ENCODE results near the gene SDHA. TPM values are rescaled to one million over a fixed set of nuclear protein-coding genes. Genes with fewer than 3 reads are reported as not detected.
"Not testable (repeated sequence)": the region's sequence is repeated elsewhere in the genome, so short reads cannot be mapped to it uniquely, and the experiment has no call there.

Gene SDHA
- polyA plus RNA-seq, 3 donors: 55.0 to 98.0 (median 91.5) TPM

DNA sequence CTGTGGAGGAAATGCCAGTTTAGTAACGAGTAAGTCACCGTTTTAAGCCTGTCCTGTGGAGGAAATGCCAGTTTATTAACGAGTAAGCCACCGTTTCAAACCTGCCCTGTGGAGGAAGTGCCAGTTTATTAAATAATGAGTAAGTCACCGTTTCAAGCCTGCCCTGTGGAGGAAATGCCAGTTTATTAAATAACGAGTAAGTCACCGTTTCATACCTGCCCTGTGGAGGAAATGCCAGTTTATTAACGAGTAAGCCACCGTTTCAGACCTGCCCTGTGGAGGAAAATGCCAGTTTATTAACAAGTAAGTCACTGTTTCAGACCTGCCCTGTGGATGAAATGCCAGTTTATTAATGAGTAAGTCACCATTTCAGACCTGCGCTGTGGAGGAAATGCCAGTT lies 34.4 kb downstream of the SDHA start:
- Mint-ChIP-seq H3K9me3 (peaks cover 5 to 10% (median 7%) of the 10 kb centered on the region in 7 donors), H3K27ac (peak overlapping the region in 1 of 7 donors; percentile 34), H3K4me3 (no peak overlapping the region), H3K4me1 (no peaks in the 10 kb centered on the region), H3K36me3 (peaks cover 78 to 92% of the 10 kb centered on the region in 2 donors), H3K27me3 (ENCODE audit: low read depth in 3 of 3) (no peaks in the 10 kb centered on the region)
- no peak overlapping the region for H3K4me3 ChIP-seq (replicated peaks in 1 of 3; ENCODE audit: low read depth in 2 of 3, low read length in 3 of 3)
- H3K36me3 ChIP-seq (replicated peaks in 1 of 2; ENCODE audit: control insufficient read depth in 1 of 2, insufficient read depth in 2 of 2, low read length in 2 of 2): peaks cover 57 to 89% of the 10 kb centered on the region in 2 donors
- no peak for DNase-seq
- H3K79me2 ChIP-seq (ENCODE audit: insufficient read depth, low read length): no peaks in the 10 kb centered on the region
- no peak overlapping the region for H3K9ac ChIP-seq (ENCODE audit: insufficient read depth, low read length, poor library complexity, severe bottlenecking)
- TF ChIP-seq, protein P1, sequence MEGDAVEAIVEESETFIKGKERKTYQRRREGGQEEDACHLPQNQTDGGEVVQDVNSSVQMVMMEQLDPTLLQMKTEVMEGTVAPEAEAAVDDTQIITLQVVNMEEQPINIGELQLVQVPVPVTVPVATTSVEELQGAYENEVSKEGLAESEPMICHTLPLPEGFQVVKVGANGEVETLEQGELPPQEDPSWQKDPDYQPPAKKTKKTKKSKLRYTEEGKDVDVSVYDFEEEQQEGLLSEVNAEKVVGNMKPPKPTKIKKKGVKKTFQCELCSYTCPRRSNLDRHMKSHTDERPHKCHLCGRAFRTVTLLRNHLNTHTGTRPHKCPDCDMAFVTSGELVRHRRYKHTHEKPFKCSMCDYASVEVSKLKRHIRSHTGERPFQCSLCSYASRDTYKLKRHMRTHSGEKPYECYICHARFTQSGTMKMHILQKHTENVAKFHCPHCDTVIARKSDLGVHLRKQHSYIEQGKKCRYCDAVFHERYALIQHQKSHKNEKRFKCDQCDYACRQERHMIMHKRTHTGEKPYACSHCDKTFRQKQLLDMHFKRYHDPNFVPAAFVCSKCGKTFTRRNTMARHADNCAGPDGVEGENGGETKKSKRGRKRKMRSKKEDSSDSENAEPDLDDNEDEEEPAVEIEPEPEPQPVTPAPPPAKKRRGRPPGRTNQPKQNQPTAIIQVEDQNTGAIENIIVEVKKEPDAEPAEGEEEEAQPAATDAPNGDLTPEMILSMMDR (IDR thresholded peaks at IDR 0.05): no peak
- H3K4me2 ChIP-seq (replicated peaks; ENCODE audit: extremely low read depth, low read length, poor library complexity, severe bottlenecking): no peak overlapping the region
- H3K27ac ChIP-seq (ENCODE audit: low read depth in 1 of 2, low read length in 2 of 2): no peak overlapping the region
- peaks cover 0 to 7% of the 10 kb centered on the region in 2 donors for H3K9me3 ChIP-seq (replicated peaks in 1 of 2; ENCODE audit: control insufficient read depth in 1 of 2, insufficient read depth in 1 of 2, low read length in 2 of 2)
- no peaks in the 10 kb centered on the region for H4K20me1 ChIP-seq (ENCODE audit: insufficient read depth, low read length)
- WGBS (ENCODE audit: insufficient coverage): 23% methylated on average over 10 of the region's 10 CpGs
- H3K27me3 ChIP-seq (ENCODE audit: control insufficient read depth in 2 of 2, insufficient read depth in 2 of 2, low read length in 2 of 2): no peaks in the 10 kb centered on the region
- H2AFZ ChIP-seq (ENCODE audit: insufficient read depth, low read depth, low read length, poor library complexity, severe bottlenecking): no peak overlapping the region
- no peaks in the 10 kb centered on the region for H3K4me1 ChIP-seq (ENCODE audit: control insufficient read depth in 1 of 2, insufficient read depth in 2 of 2, low read length in 2 of 2)
- intact Hi-C loops (cut with micrococcal nuclease): no loop called here

DNA sequence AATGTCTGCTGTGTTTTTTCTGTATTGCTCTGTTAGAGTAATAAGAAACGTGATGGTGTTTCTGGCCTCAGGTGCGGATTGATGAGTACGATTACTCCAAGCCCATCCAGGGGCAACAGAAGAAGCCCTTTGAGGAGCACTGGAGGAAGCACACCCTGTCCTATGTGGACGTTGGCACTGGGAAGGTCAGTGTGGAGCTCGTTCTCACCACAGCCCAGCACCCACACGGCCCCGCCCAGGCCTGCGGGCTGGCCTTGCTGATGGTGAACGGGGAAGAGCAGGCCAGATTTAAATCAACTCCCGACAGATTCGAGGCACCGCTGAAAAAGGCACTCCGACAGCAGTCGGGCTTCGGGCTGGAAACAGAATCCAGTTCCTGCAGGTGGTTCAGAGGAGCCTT lies 36.2 kb downstream of the SDHA start:
- Mint-ChIP-seq H3K36me3 (peaks cover 70 to 83% of the 10 kb centered on the region in 2 donors), H3K9me3 (peaks cover 12 to 19% (median 16%) of the 10 kb centered on the region in 7 donors), H3K27ac (peak overlapping the region in 1 of 7 donors; percentile 40)
- Histone ChIP-seq H3K9me3 (replicated peaks in 1 of 2; ENCODE audit: control insufficient read depth in 1 of 2, insufficient read depth in 1 of 2, low read length in 2 of 2) (peaks cover 6 to 14% of the 10 kb centered on the region in 2 donors), H3K36me3 (replicated peaks in 1 of 2; ENCODE audit: control insufficient read depth in 1 of 2, insufficient read depth in 2 of 2, low read length in 2 of 2) (peaks cover 47 to 80% of the 10 kb centered on the region in 2 donors)
- H3K27me3 Mint-ChIP-seq (ENCODE audit: low read depth in 3 of 3); H3K9ac ChIP-seq (ENCODE audit: insufficient read depth, low read length, poor library complexity, severe bottlenecking); H3K4me3 Mint-ChIP-seq; H4K20me1 ChIP-seq (ENCODE audit: insufficient read depth, low read length); H3K4me3 ChIP-seq (replicated peaks in 1 of 3; ENCODE audit: low read depth in 2 of 3, low read length in 3 of 3); DNase-seq; H3K27me3 ChIP-seq (ENCODE audit: control insufficient read depth in 2 of 2, insufficient read depth in 2 of 2, low read length in 2 of 2); H3K4me1 ChIP-seq (ENCODE audit: control insufficient read depth in 1 of 2, insufficient read depth in 2 of 2, low read length in 2 of 2); H3K27ac ChIP-seq (ENCODE audit: low read depth in 1 of 2, low read length in 2 of 2); H3K4me1 Mint-ChIP-seq; H3K79me2 ChIP-seq (ENCODE audit: insufficient read depth, low read length); H2AFZ ChIP-seq (ENCODE audit: insufficient read depth, low read depth, low read length, poor library complexity, severe bottlenecking); H3K4me2 ChIP-seq (replicated peaks; ENCODE audit: extremely low read depth, low read length, poor library complexity, severe bottlenecking); intact Hi-C loops (cut with micrococcal nuclease): not testable (repeated sequence)
- 100% methylated on average over 1 of the region's 15 CpGs for WGBS (ENCODE audit: insufficient coverage)

DNA sequence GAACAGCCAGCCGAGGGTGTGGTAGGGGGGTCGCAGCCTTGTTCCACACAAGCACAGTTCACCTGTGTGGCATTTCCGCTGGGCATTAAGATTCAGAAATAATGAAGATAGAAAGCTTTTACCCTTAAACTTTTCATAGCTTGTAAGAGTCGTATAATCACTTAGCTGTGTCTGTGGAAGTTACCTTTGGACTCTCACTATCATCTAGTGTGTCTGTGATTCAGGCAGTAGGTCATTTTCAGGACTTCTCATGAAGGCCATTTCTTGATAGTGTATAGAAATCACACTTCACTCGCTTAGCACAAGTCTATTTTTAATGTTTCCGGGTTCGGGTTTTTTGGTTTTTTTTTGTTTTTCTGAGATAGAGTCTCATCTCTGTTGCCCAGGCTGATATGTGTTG lies 37.0 kb downstream of the SDHA start:
- not testable (repeated sequence) for H3K27me3 Mint-ChIP-seq (ENCODE audit: low read depth in 3 of 3)
- peak overlapping the region in 1 of 7 donors; percentile 27 for H3K27ac Mint-ChIP-seq

DNA sequence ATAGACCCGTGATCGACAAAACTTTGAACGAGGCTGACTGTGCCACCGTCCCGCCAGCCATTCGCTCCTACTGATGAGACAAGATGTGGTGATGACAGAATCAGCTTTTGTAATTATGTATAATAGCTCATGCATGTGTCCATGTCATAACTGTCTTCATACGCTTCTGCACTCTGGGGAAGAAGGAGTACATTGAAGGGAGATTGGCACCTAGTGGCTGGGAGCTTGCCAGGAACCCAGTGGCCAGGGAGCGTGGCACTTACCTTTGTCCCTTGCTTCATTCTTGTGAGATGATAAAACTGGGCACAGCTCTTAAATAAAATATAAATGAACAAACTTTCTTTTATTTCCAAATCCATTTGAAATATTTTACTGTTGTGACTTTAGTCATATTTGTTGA lies 38.2 kb downstream of the SDHA start:
- H3K27ac ChIP-seq (ENCODE audit: low read depth in 1 of 2, low read length in 2 of 2); H3K4me3 Mint-ChIP-seq; H3K4me2 ChIP-seq (replicated peaks; ENCODE audit: extremely low read depth, low read length, poor library complexity, severe bottlenecking); H3K4me1 Mint-ChIP-seq; H4K20me1 ChIP-seq (ENCODE audit: insufficient read depth, low read length); H3K79me2 ChIP-seq (ENCODE audit: insufficient read depth, low read length); DNase-seq; H3K4me1 ChIP-seq (ENCODE audit: control insufficient read depth in 1 of 2, insufficient read depth in 2 of 2, low read length in 2 of 2); H3K4me3 ChIP-seq (replicated peaks in 1 of 3; ENCODE audit: low read depth in 2 of 3, low read length in 3 of 3); H3K27me3 Mint-ChIP-seq (ENCODE audit: low read depth in 3 of 3); H3K9ac ChIP-seq (ENCODE audit: insufficient read depth, low read length, poor library complexity, severe bottlenecking); intact Hi-C loops (cut with micrococcal nuclease); H2AFZ ChIP-seq (ENCODE audit: insufficient read depth, low read depth, low read length, poor library complexity, severe bottlenecking); H3K27me3 ChIP-seq (ENCODE audit: control insufficient read depth in 2 of 2, insufficient read depth in 2 of 2, low read length in 2 of 2); H3K27ac Mint-ChIP-seq: not testable (repeated sequence)
- WGBS (ENCODE audit: insufficient coverage): 100% methylated on average over 3 of the region's 8 CpGs
- peaks cover 41 to 60% of the 10 kb centered on the region in 2 donors for H3K36me3 ChIP-seq (replicated peaks in 1 of 2; ENCODE audit: control insufficient read depth in 1 of 2, insufficient read depth in 2 of 2, low read length in 2 of 2)
- Mint-ChIP-seq H3K36me3 (peaks cover 56 to 65% of the 10 kb centered on the region in 2 donors), H3K9me3 (peaks cover 11 to 19% (median 16%) of the 10 kb centered on the region in 7 donors)
- peaks cover 6 to 18% of the 10 kb centered on the region in 2 donors for H3K9me3 ChIP-seq (replicated peaks in 1 of 2; ENCODE audit: control insufficient read depth in 1 of 2, insufficient read depth in 1 of 2, low read length in 2 of 2)

More for the DNA sequence above, 37.0 kb downstream of the SDHA start:
- H3K4me1 ChIP-seq (ENCODE audit: control insufficient read depth in 1 of 2, insufficient read depth in 2 of 2, low read length in 2 of 2); H3K27me3 ChIP-seq (ENCODE audit: control insufficient read depth in 2 of 2, insufficient read depth in 2 of 2, low read length in 2 of 2); H3K27ac ChIP-seq (ENCODE audit: low read depth in 1 of 2, low read length in 2 of 2); H3K79me2 ChIP-seq (ENCODE audit: insufficient read depth, low read length); H3K4me2 ChIP-seq (replicated peaks; ENCODE audit: extremely low read depth, low read length, poor library complexity, severe bottlenecking); H4K20me1 ChIP-seq (ENCODE audit: insufficient read depth, low read length); H3K4me3 ChIP-seq (replicated peaks in 1 of 3; ENCODE audit: low read depth in 2 of 3, low read length in 3 of 3); H3K9ac ChIP-seq (ENCODE audit: insufficient read depth, low read length, poor library complexity, severe bottlenecking); DNase-seq; H2AFZ ChIP-seq (ENCODE audit: insufficient read depth, low read depth, low read length, poor library complexity, severe bottlenecking); H3K4me1 Mint-ChIP-seq; H3K4me3 Mint-ChIP-seq; intact Hi-C loops (cut with micrococcal nuclease): not testable (repeated sequence)
- peaks cover 64 to 75% of the 10 kb centered on the region in 2 donors for H3K36me3 Mint-ChIP-seq
- H3K9me3 ChIP-seq (replicated peaks in 1 of 2; ENCODE audit: control insufficient read depth in 1 of 2, insufficient read depth in 1 of 2, low read length in 2 of 2): peaks cover 6 to 18% of the 10 kb centered on the region in 2 donors
- WGBS (ENCODE audit: insufficient coverage): no CpG with 5 or more reads among the region's 7 CpGs
- peaks cover 47 to 72% of the 10 kb centered on the region in 2 donors for H3K36me3 ChIP-seq (replicated peaks in 1 of 2; ENCODE audit: control insufficient read depth in 1 of 2, insufficient read depth in 2 of 2, low read length in 2 of 2)
- peaks cover 11 to 19% (median 16%) of the 10 kb centered on the region in 7 donors for H3K9me3 Mint-ChIP-seq

Measured in CD14-positive monocyte (primary cell).